Erythroblast (primary cell): Measurements from ENCODE around the gene PPP1R1B.

Experiments used
- GATA1 ChIP-seq: IDR thresholded peaks from 2 replicates; pipeline ENCODE4 v1.6.1; 2011; ENCODE audit warnings: low read depth, mild to moderate bottlenecking, control low read depth, low read length, moderate library complexity
- POLR2A ChIP-seq: IDR thresholded peaks from 2 replicates; pipeline ENCODE4 v1.6.1; 2011; ENCODE audit warnings: mild to moderate bottlenecking, low read length

GRCh38 chr17:39631403-39631802 is 4.7 kb downstream of the PPP1R1B start:
- no peak for TF ChIP-seq POLR2A
- no peak for TF ChIP-seq GATA1
